Measurements from ENCODE around the gene PTK6.

The PTK6 gene

GRCh38 chr20:63543131-63543530 lies 6.0 kb upstream of the PTK6 start:
- DNase-seq (ENCODE audit: low read depth): no peak

- no peak for DNase-seq (ENCODE audit: low read depth)
Measured at GRCh38 chr20:63542696-63543095, 5.5 kb upstream of the PTK6 start.

- DNase-seq (ENCODE audit: low read depth): no peak
Measured at GRCh38 chr20:63542031-63542559, 4.9 kb upstream of the PTK6 start.

GRCh38 chr20:63541371-63541770 lies 4.2 kb upstream of the PTK6 start:
- DNase-seq (ENCODE audit: low read depth): no peak

- no peak for DNase-seq (ENCODE audit: low read depth)
Measured at GRCh38 chr20:63540417-63541186, 3.4 kb upstream of the PTK6 start.

- DNase-seq (ENCODE audit: low read depth): no peak
Measured at GRCh38 chr20:63539441-63540370, 2.5 kb upstream of the PTK6 start.

- no peak for DNase-seq (ENCODE audit: low read depth)
Measured at GRCh38 chr20:63539092-63539430, 1.9 kb upstream of the PTK6 start.

GRCh38 chr20:63538204-63539091 lies 1.3 kb upstream of the PTK6 start:
- DNase-seq (ENCODE audit: low read depth): no peak

- peak; percentile 88 for DNase-seq (ENCODE audit: low read depth)
Measured at GRCh38 chr20:63537525-63538203, 488 bp upstream of the PTK6 start.

GRCh38 chr20:63536241-63536977 lies 767 bp downstream of the PTK6 start:
- DNase-seq (ENCODE audit: low read depth): no peak

- DNase-seq (ENCODE audit: low read depth): no peak
Measured at GRCh38 chr20:63534831-63535651, 2.1 kb downstream of the PTK6 start.

- no peak for DNase-seq (ENCODE audit: low read depth)
Measured at GRCh38 chr20:63534427-63534830, 2.7 kb downstream of the PTK6 start.

- no peak for DNase-seq (ENCODE audit: low read depth)
Measured at GRCh38 chr20:63533871-63534393, 3.2 kb downstream of the PTK6 start.

- DNase-seq (ENCODE audit: low read depth): no peak
Measured at GRCh38 chr20:63533388-63533787, 3.8 kb downstream of the PTK6 start.

GRCh38 chr20:63532449-63532971 lies 4.7 kb downstream of the PTK6 start:
- DNase-seq (ENCODE audit: low read depth): no peak

- no peak for DNase-seq (ENCODE audit: low read depth)
Measured at GRCh38 chr20:63531686-63532448, 5.3 kb downstream of the PTK6 start.

GRCh38 chr20:63530788-63531160 lies 6.4 kb downstream of the PTK6 start:
- DNase-seq (ENCODE audit: low read depth): no peak
